GM12872 (cell line): ENCODE data around the gene TIPIN.

ENCODE experiments used
- CTCF ChIP-seq: IDR thresholded peaks from 3 replicates; pipeline ENCODE4 v1.5.1; 2011; ENCODE audit warnings: low read depth, mild to moderate bottlenecking, low read length, moderate library complexity; ENCODE audit not compliant: insufficient read depth

TIPIN gene

GRCh38 chr15:66356359-66357236 is at the start of gene TIPIN:
Gene TIPIN (minus strand): TSS chr15:66356685. CDS start chr15:66352947, 3,738 bp downstream.
- no peak for TF ChIP-seq CTCF

- TF ChIP-seq CTCF, result no peak
Observed at GRCh38 chr15:66405615-66406014, 49.1 kb upstream of the TIPIN start.

- TF ChIP-seq CTCF, result no peak
Observed at GRCh38 chr15:66405007-66405406, 48.5 kb upstream of the TIPIN start.

- TF ChIP-seq CTCF, result peak; percentile 30; the same call in 1 of the 3 replicates
Observed at GRCh38 chr15:66404532-66404931, 48.0 kb upstream of the TIPIN start.

GRCh38 chr15:66404122-66404521 is 47.6 kb upstream of the TIPIN start:
- TF ChIP-seq CTCF, result no peak

GRCh38 chr15:66403323-66403722 is 46.8 kb upstream of the TIPIN start:
- no peak for TF ChIP-seq CTCF

- no peak for TF ChIP-seq CTCF
Observed at GRCh38 chr15:66402761-66403284, 46.3 kb upstream of the TIPIN start.
